ENCODE results near the gene KDF1. TPM values are rescaled to one million over a fixed set of nuclear protein-coding genes. Genes with fewer than 3 reads are reported as not detected.

The KDF1 gene
- total and polyA plus RNA-seq, 2 experiments from 2014 or later, result 13.6 to 21.1 TPM

DNA sequence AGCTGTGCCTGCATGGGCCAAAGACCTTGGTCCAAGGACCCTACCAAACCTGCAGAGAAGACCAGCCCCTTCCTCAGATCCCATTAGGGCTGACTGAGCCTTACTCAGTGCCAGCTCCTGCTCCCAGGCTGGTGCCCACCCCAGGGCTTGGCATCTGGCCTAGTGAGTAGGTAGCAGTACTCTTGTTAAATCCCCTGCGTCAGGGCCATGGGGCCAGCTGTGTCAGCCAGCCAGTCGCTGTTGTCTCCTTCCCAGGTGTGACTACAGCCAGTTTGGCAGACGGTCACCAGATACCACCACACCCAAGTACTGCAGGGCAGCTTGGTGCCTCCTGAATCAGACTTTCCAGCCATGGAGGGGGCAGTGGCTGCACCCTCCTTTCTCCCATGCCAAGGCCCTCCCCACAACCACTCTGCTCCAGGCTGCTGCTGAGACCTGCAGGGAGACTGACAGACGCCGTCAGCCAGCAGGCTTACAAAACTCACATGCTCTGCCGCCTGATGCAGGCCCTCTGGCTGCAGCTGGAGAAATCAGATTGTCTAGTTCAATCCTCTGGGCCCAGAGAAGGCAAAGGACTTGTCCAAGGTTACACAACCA lies 49.4 kb upstream of the KDF1 start:
- peaks cover 25% of the 10 kb centered on the region for H3K27me3 Mint-ChIP-seq (ENCODE audit: insufficient read depth, low read depth, poor library complexity)
- Histone ChIP-seq H3K4me3 (peak overlapping the region; percentile 91), H3K27ac (ENCODE audit: low read depth) (peak overlapping the region; percentile 96), H4K20me1 (replicated peaks; ENCODE audit: insufficient read depth) (peaks cover 22% of the 10 kb centered on the region), H3K4me1 (ENCODE audit: insufficient read depth) (peaks cover 55% of the 10 kb centered on the region), H3K9me2 (ENCODE audit: insufficient read depth) (no peaks in the 10 kb centered on the region), H3F3A (replicated peaks; ENCODE audit: low read depth) (peaks cover 56% of the 10 kb centered on the region), H3K27me3 (ENCODE audit: insufficient read depth) (no peaks in the 10 kb centered on the region), H3K36me3 (ENCODE audit: insufficient read depth) (peaks cover 9% of the 10 kb centered on the region), H2AFZ (no peak overlapping the region), H3K79me2 (replicated peaks; ENCODE audit: insufficient read depth) (peaks cover 60% of the 10 kb centered on the region), H3K4me2 (peak overlapping the region; percentile 92)
- TF ChIP-seq POLR2AphosphoS5 (IDR thresholded peaks at IDR 0.05; ENCODE audit: low read depth) (0 out of 2 replicates have a peak, but pooled peaks have one; percentile 10), EZH2 (IDR thresholded peaks at IDR 0.05; ENCODE audit: low read depth, unreplicated experiment) (no peak)
- ATAC-seq (no peak), DNase-seq (ENCODE audit: low spot score) (peak; percentile 18)
- peaks cover 58% of the 10 kb centered on the region for H3K36me3 Mint-ChIP-seq (ENCODE audit: low read depth)
- no peaks in the 10 kb centered on the region for H3K9me3 Mint-ChIP-seq
- H3K27ac Mint-ChIP-seq, result peak overlapping the region; percentile 75
- peak overlapping the region; percentile 83 for H3K4me3 Mint-ChIP-seq
- H3K4me1 Mint-ChIP-seq, result peaks cover 51% of the 10 kb centered on the region

DNA sequence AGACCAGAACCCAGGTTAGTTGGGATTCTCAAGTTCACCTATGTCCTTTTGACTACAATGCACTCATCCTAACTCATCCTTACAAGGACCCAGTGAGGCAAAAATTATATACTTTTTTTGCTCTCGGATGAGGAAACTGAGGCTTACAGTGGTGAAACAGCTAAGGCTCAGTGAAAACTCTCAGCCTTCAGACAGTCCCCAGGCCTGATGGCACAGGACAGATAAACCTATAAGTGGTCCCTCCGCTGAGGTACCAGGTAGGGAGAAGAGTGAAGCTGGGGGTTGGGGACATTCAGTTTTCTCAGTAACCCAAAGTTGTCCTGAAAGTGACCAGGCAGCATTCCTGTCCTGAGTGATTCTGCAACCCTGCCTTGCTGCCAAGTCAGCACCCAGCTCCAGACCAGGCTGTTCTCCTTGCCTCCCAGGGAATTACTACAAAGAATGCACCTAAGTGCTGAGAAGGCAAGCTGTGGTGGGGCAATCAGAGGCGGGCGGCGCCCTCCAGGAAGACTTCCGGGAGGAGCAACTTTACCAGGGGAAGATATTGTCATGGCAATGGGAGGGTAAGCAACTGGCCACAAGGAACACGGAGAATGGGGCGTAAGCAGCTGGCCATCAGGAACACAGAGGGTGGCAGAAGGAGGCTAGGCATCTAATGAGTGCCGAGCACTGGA lies 47.8 kb upstream of the KDF1 start:
- Mint-ChIP-seq H3K4me3 (peak overlapping the region; percentile 59), H3K27ac (peak overlapping the region; percentile 98)

More for the DNA sequence above, 47.8 kb upstream of the KDF1 start:
- Histone ChIP-seq H3K4me3 (peak overlapping the region; percentile 91), H3K79me2 (replicated peaks; ENCODE audit: insufficient read depth) (peaks cover 60% of the 10 kb centered on the region), H3K9me2 (ENCODE audit: insufficient read depth) (no peaks in the 10 kb centered on the region), H3K27me3 (ENCODE audit: insufficient read depth) (no peaks in the 10 kb centered on the region), H4K20me1 (replicated peaks; ENCODE audit: insufficient read depth) (peaks cover 22% of the 10 kb centered on the region), H2AFZ (no peak overlapping the region), H3K4me1 (ENCODE audit: insufficient read depth) (peaks cover 65% of the 10 kb centered on the region), H3F3A (replicated peaks; ENCODE audit: low read depth) (peaks cover 66% of the 10 kb centered on the region), H3K4me2 (peak overlapping the region; percentile 92), H3K36me3 (ENCODE audit: insufficient read depth) (peaks cover 9% of the 10 kb centered on the region), H3K27ac (ENCODE audit: low read depth) (peak overlapping the region; percentile 96)
- H3K27me3 Mint-ChIP-seq (ENCODE audit: insufficient read depth, low read depth, poor library complexity), result peaks cover 35% of the 10 kb centered on the region
- no peaks in the 10 kb centered on the region for H3K9me3 Mint-ChIP-seq
- ATAC-seq (peak; percentile 2), DNase-seq (ENCODE audit: low spot score) (peak; percentile 87)
- peaks cover 64% of the 10 kb centered on the region for H3K4me1 Mint-ChIP-seq
- peaks cover 74% of the 10 kb centered on the region for H3K36me3 Mint-ChIP-seq (ENCODE audit: low read depth)
- TF ChIP-seq, protein P1, sequence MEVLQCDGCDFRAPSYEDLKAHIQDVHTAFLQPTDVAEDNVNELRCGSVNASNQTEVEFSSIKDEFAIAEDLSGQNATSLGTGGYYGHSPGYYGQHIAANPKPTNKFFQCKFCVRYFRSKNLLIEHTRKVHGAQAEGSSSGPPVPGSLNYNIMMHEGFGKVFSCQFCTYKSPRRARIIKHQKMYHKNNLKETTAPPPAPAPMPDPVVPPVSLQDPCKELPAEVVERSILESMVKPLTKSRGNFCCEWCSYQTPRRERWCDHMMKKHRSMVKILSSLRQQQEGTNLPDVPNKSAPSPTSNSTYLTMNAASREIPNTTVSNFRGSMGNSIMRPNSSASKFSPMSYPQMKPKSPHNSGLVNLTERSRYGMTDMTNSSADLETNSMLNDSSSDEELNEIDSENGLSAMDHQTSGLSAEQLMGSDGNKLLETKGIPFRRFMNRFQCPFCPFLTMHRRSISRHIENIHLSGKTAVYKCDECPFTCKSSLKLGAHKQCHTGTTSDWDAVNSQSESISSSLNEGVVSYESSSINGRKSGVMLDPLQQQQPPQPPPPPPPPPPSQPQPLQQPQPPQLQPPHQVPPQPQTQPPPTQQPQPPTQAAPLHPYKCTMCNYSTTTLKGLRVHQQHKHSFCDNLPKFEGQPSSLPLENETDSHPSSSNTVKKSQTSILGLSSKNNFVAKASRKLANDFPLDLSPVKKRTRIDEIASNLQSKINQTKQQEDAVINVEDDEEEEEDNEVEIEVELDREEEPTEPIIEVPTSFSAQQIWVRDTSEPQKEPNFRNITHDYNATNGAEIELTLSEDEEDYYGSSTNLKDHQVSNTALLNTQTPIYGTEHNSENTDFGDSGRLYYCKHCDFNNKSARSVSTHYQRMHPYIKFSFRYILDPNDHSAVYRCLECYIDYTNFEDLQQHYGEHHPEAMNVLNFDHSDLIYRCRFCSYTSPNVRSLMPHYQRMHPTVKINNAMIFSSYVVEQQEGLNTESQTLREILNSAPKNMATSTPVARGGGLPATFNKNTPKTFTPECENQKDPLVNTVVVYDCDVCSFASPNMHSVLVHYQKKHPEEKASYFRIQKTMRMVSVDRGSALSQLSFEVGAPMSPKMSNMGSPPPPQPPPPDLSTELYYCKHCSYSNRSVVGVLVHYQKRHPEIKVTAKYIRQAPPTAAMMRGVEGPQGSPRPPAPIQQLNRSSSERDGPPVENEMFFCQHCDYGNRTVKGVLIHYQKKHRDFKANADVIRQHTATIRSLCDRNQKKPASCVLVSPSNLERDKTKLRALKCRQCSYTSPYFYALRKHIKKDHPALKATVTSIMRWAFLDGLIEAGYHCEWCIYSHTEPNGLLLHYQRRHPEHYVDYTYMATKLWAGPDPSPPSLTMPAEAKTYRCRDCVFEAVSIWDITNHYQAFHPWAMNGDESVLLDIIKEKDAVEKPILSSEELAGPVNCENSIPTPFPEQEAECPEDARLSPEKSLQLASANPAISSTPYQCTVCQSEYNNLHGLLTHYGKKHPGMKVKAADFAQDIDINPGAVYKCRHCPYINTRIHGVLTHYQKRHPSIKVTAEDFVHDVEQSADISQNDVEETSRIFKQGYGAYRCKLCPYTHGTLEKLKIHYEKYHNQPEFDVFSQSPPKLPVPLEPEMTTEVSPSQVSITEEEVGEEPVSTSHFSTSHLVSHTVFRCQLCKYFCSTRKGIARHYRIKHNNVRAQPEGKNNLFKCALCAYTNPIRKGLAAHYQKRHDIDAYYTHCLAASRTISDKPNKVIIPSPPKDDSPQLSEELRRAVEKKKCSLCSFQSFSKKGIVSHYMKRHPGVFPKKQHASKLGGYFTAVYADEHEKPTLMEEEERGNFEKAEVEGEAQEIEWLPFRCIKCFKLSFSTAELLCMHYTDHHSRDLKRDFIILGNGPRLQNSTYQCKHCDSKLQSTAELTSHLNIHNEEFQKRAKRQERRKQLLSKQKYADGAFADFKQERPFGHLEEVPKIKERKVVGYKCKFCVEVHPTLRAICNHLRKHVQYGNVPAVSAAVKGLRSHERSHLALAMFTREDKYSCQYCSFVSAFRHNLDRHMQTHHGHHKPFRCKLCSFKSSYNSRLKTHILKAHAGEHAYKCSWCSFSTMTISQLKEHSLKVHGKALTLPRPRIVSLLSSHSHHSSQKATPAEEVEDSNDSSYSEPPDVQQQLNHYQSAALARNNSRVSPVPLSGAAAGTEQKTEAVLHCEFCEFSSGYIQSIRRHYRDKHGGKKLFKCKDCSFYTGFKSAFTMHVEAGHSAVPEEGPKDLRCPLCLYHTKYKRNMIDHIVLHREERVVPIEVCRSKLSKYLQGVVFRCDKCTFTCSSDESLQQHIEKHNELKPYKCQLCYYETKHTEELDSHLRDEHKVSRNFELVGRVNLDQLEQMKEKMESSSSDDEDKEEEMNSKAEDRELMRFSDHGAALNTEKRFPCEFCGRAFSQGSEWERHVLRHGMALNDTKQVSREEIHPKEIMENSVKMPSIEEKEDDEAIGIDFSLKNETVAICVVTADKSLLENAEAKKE (CRISPR knock-in tag; IDR thresholded peaks at IDR 0.05), result no peak
- TF ChIP-seq NANOG (IDR thresholded peaks at IDR 0.05; ENCODE audit: borderline replicate concordance), result peak; percentile 63; the same call in 1 of the 2 replicates
- TF ChIP-seq, protein P2, sequence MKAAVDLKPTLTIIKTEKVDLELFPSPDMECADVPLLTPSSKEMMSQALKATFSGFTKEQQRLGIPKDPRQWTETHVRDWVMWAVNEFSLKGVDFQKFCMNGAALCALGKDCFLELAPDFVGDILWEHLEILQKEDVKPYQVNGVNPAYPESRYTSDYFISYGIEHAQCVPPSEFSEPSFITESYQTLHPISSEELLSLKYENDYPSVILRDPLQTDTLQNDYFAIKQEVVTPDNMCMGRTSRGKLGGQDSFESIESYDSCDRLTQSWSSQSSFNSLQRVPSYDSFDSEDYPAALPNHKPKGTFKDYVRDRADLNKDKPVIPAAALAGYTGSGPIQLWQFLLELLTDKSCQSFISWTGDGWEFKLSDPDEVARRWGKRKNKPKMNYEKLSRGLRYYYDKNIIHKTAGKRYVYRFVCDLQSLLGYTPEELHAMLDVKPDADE (IDR thresholded peaks at IDR 0.05), result no peak
- TF ChIP-seq POLR2AphosphoS5 (IDR thresholded peaks at IDR 0.05; ENCODE audit: low read depth), result peak; percentile 73
